Measurements from ENCODE around the gene UTF1. TPM values are rescaled to one million over a fixed set of nuclear protein-coding genes. Genes with fewer than 3 reads are reported as not detected.

Gene UTF1
- total and polyA plus RNA-seq, 4 donors, result 0.06 to 0.52 TPM; not detected in 2

DNA sequence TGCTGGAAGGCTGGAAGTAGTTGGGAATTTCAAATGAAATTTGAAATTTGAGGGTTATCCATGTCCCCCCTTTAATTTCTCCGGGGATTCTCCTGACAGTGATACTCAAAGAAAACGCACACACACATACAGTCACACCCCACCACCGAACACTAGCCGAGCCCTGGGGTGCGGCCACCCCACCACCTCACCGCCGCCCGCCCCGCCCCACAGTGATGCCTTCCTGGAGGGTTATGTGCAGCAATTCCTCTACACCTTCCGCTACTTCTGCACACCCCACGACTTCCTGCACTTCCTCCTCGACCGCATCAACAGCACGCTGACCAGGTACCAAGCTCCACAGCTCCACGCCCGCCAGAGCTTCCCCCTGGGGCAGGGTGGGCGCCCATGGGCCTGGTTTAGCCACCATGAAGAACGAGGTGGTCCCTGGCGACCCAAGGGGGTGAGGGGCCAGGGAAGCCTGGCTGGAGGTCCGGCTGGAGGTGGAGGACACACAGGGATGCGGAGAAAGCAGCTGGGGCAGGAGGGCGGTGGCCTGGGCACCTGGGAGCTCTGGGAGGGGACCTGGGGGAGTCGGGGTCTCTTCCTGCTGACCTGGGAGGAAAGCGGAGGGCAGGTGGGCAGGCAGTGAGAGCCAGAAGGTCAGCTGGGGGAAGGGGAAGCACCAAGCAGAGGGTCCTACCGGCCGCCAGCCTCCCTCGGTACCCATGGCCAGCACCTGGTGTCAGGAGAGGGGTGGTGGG, 19.4 kb upstream of the UTF1 start:
- no peak for DNase-seq
- WGBS, 2 donors, result 60 to 69% methylated on average over 27 of the region's 27 CpGs

DNA sequence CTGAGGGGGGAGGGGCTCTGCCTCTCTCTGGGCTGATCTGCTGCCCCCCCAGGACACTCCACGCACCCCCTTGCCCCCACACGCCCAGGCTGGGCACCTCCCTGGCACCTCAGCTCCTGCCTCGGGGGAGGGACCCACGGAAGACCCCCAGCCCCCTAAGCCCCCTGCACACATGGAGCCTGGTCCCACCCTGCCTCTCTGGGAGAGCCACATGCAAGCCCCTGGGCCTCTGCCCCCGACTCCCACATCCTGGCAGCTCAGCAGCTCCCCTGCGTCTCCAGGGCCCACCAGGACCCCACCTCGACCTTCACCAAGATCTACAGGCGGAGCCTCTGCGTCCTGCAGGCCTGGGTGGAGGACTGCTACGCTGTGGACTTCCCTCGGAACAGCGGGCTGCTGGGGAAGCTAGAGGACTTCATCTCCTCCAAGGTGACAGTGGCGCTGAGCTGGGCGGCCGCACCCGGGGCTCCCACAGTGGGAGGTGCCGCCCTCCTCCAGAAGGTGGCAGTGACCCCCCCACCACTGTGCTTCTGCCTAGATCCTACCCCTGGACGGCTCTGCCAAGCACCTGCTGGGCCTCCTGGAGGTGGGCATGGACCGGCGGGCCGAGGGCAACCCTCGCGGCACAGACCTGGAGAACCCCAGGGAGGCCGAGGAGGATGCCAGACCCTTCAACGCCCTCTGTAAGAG, 18.7 kb upstream of the UTF1 start:
- H3K9ac ChIP-seq (ENCODE audit: insufficient read depth in 1 of 2, low read length in 2 of 2), result no peak overlapping the region

More for the DNA sequence above, 19.4 kb upstream of the UTF1 start:
- Histone ChIP-seq H3K36me3 (ENCODE audit: control insufficient read depth in 4 of 4, insufficient read depth in 4 of 4, low read length in 4 of 4) (peaks cover 0 to 4% (median 0%) of the 10 kb centered on the region in 4 donors), H3K4me1 (ENCODE audit: control insufficient read depth in 5 of 5, insufficient read depth in 5 of 5, low read length in 5 of 5) (no peaks in the 10 kb centered on the region), H3K4me3 (no peak overlapping the region), H3K27ac (ENCODE audit: low read depth in 1 of 2, low read length in 1 of 2) (no peak overlapping the region), H3K9ac (ENCODE audit: insufficient read depth in 1 of 2, low read length in 2 of 2) (no peak overlapping the region), H3K9me3 (ENCODE audit: control insufficient read depth in 4 of 4, insufficient read depth in 3 of 4, low read length in 3 of 4) (peaks cover 0 to 2% (median 0%) of the 10 kb centered on the region in 4 donors), H3K27me3 (ENCODE audit: control insufficient read depth in 3 of 3, insufficient read depth in 3 of 3, low read length in 2 of 3) (no peaks in the 10 kb centered on the region)
- no peak for ATAC-seq (ENCODE audit: insufficient read depth, low FRiP score)
- TF ChIP-seq, protein P1, sequence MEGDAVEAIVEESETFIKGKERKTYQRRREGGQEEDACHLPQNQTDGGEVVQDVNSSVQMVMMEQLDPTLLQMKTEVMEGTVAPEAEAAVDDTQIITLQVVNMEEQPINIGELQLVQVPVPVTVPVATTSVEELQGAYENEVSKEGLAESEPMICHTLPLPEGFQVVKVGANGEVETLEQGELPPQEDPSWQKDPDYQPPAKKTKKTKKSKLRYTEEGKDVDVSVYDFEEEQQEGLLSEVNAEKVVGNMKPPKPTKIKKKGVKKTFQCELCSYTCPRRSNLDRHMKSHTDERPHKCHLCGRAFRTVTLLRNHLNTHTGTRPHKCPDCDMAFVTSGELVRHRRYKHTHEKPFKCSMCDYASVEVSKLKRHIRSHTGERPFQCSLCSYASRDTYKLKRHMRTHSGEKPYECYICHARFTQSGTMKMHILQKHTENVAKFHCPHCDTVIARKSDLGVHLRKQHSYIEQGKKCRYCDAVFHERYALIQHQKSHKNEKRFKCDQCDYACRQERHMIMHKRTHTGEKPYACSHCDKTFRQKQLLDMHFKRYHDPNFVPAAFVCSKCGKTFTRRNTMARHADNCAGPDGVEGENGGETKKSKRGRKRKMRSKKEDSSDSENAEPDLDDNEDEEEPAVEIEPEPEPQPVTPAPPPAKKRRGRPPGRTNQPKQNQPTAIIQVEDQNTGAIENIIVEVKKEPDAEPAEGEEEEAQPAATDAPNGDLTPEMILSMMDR (IDR thresholded peaks at IDR 0.05; ENCODE audit: control extremely low read depth, extremely low read depth), result no peak

DNA sequence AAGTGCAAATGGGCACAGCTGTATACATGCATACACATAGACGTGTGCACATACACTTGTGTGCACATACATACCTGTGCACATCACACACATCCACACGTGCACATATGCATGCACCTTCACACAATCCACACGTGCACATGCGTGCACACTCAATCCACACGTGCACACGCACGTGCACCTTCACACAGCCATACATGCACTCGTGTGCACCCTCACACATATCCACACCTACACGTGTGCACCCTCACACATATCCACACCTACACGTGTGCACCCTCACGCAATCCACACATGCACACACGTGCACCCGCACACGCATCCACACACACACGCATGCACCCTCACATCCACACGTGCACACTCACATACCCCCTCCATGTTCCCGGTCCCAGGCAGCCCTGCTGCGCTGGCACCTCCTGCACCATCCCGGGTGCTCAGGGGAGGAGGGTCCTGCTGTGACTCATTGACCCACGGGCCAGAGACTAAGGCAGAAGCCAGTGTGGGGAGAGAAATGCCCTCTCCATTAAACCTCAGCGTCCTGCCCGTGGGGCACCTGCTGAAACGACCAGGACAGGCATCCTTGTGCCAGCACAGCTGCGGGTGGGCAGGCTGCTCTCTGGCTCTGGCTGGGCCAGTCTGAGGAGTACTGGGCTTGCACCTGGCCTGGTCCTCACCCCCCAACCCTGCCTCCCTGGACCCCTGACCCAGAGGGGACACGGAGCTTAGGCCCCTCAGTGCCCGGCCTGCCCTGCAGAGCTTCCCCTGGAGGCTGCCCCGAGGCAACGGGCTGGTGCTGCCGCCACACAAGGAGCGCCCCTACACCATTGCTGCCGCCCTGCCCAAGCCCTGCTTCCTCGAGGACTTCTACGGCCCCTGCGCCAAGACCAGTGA, 17.8 kb upstream of the UTF1 start:
- H3K9ac ChIP-seq (ENCODE audit: insufficient read depth in 1 of 2, low read length in 2 of 2), result no peak overlapping the region
- no peak overlapping the region for H3K27ac ChIP-seq (ENCODE audit: low read depth in 1 of 2, low read length in 1 of 2)
- H3K9me3 ChIP-seq (ENCODE audit: control insufficient read depth in 4 of 4, insufficient read depth in 3 of 4, low read length in 3 of 4), result peaks cover 0 to 2% (median 0%) of the 10 kb centered on the region in 4 donors
- ATAC-seq (ENCODE audit: insufficient read depth, low FRiP score) (no peak), DNase-seq (no peak)
- no peak overlapping the region for H3K4me3 ChIP-seq
- H3K4me1 ChIP-seq (ENCODE audit: control insufficient read depth in 5 of 5, insufficient read depth in 5 of 5, low read length in 5 of 5), result no peaks in the 10 kb centered on the region
- 83 to 86% methylated on average over 34 of the region's 34 CpGs for WGBS, 2 donors
- TF ChIP-seq, protein P1 (IDR thresholded peaks at IDR 0.05; ENCODE audit: control extremely low read depth, extremely low read depth), result no peak
- peaks cover 0 to 4% (median 0%) of the 10 kb centered on the region in 4 donors for H3K36me3 ChIP-seq (ENCODE audit: control insufficient read depth in 4 of 4, insufficient read depth in 4 of 4, low read length in 4 of 4)
- no peaks in the 10 kb centered on the region for H3K27me3 ChIP-seq (ENCODE audit: control insufficient read depth in 3 of 3, insufficient read depth in 3 of 3, low read length in 2 of 3)

More for the DNA sequence above, 18.7 kb upstream of the UTF1 start:
- ATAC-seq (ENCODE audit: insufficient read depth, low FRiP score), result no peak
- 83 to 85% methylated on average over 24 to 25 of the region's 25 CpGs for WGBS, 2 donors
- no peak for DNase-seq
- no peak overlapping the region for H3K27ac ChIP-seq (ENCODE audit: low read depth in 1 of 2, low read length in 1 of 2)
- H3K4me3 ChIP-seq, result no peak overlapping the region
- peaks cover 0 to 4% (median 0%) of the 10 kb centered on the region in 4 donors for H3K36me3 ChIP-seq (ENCODE audit: control insufficient read depth in 4 of 4, insufficient read depth in 4 of 4, low read length in 4 of 4)
- no peaks in the 10 kb centered on the region for H3K4me1 ChIP-seq (ENCODE audit: control insufficient read depth in 5 of 5, insufficient read depth in 5 of 5, low read length in 5 of 5)
- TF ChIP-seq, protein P1 (IDR thresholded peaks at IDR 0.05; ENCODE audit: control extremely low read depth, extremely low read depth), result no peak
- peaks cover 0 to 2% (median 0%) of the 10 kb centered on the region in 4 donors for H3K9me3 ChIP-seq (ENCODE audit: control insufficient read depth in 4 of 4, insufficient read depth in 3 of 4, low read length in 3 of 4)
- no peaks in the 10 kb centered on the region for H3K27me3 ChIP-seq (ENCODE audit: control insufficient read depth in 3 of 3, insufficient read depth in 3 of 3, low read length in 2 of 3)
